ENCODE results near the gene CLDN34.

DNA sequence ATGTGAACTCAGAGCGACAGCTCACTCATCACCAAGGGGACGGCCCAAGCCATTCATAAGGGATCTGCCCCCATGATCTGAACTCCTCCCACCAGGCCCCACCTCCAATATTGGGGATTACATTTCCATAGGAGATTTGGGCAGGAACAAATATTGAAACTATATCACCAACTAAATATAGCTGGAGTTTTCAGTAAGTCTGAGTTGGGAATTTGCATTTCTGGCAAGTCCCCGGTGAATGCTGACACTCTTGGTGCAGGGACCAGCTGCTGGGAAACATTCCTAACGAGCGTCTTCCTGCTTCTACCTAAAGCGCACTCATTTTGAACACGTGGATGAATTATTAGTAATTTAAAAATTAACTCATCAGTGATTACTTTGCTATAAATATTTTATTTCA, 13.2 kb downstream of the CLDN34 start:
- no peak for TF ChIP-seq POLR2A (IDR thresholded peaks at IDR 0.05)
- TF ChIP-seq, protein P1, sequence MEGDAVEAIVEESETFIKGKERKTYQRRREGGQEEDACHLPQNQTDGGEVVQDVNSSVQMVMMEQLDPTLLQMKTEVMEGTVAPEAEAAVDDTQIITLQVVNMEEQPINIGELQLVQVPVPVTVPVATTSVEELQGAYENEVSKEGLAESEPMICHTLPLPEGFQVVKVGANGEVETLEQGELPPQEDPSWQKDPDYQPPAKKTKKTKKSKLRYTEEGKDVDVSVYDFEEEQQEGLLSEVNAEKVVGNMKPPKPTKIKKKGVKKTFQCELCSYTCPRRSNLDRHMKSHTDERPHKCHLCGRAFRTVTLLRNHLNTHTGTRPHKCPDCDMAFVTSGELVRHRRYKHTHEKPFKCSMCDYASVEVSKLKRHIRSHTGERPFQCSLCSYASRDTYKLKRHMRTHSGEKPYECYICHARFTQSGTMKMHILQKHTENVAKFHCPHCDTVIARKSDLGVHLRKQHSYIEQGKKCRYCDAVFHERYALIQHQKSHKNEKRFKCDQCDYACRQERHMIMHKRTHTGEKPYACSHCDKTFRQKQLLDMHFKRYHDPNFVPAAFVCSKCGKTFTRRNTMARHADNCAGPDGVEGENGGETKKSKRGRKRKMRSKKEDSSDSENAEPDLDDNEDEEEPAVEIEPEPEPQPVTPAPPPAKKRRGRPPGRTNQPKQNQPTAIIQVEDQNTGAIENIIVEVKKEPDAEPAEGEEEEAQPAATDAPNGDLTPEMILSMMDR (IDR thresholded peaks at IDR 0.05) = no peak
